SK-N-SH treated with all-trans-retinoic acid at 6 μM for 48 hours (cell line): ENCODE measurements around the gene ST6GALNAC4.

Source experiments
- ATAC-seq: fragments of 200-7000 bp; cut with Tn5 transposase; 3 replicates; pipeline ENCODE4 v1.9.1; 2020; ENCODE audit warnings: mild to moderate bottlenecking, moderate library complexity
- ARNTL ChIP-seq: fragments of 450-650 bp; formaldehyde crosslinking; IDR thresholded peaks from 2 replicates; pipeline ENCODE4 v1.5.0; 2020; ENCODE audit warnings: low read depth, mild to moderate bottlenecking, moderate library complexity, borderline replicate concordance
- BACH2 ChIP-seq: fragments of 250-450 bp; sonication (Bioruptor Pico); IDR thresholded peaks from 2 replicates; pipeline ENCODE4 v1.9.0; 2021; ENCODE audit warnings: mild to moderate bottlenecking, borderline replicate concordance
- CREB5 ChIP-seq: fragments of 250-450 bp; sonication (Bioruptor Pico); IDR thresholded peaks from 2 replicates; pipeline ENCODE4 v1.5.1; 2020; ENCODE audit warnings: low read depth, mild to moderate bottlenecking, moderate library complexity
- CSDC2 ChIP-seq: fragments of 250-450 bp; sonication (Bioruptor Pico); IDR thresholded peaks from 2 replicates; pipeline ENCODE4 v1.5.0; 2020; ENCODE audit warnings: mild to moderate bottlenecking, moderate library complexity
- CSRNP3 ChIP-seq: fragments of 250-450 bp; sonication (Bioruptor Pico); IDR thresholded peaks from 2 replicates; pipeline ENCODE4 v1.5.1; 2021; ENCODE audit warnings: mild to moderate bottlenecking, moderate library complexity
- ISL1 ChIP-seq: fragments of 250-450 bp; sonication (Bioruptor Pico); IDR thresholded peaks from 2 replicates; pipeline ENCODE4 v2.1.2; 2022; ENCODE audit warnings: mild to moderate bottlenecking, moderate library complexity
- OSR1 ChIP-seq: fragments of 250-450 bp; sonication (Bioruptor Pico); IDR thresholded peaks from 2 replicates; pipeline ENCODE4 v1.8.0; 2022; ENCODE audit warnings: moderate library complexity, mild to moderate bottlenecking, inconsistent platforms
- PATZ1 ChIP-seq: fragments of 250-450 bp; sonication (Bioruptor Pico); IDR thresholded peaks from 2 replicates; pipeline ENCODE4 v1.8.0; 2020; ENCODE audit warnings: mild to moderate bottlenecking, moderate library complexity, borderline replicate concordance
- PPARA ChIP-seq: fragments of 250-450 bp; sonication (Bioruptor Pico); IDR thresholded peaks from 2 replicates; pipeline ENCODE4 v1.5.0; 2020; ENCODE audit warnings: mild to moderate bottlenecking, borderline replicate concordance
- RARB ChIP-seq: fragments of 250-450 bp; sonication (Bioruptor Pico); IDR thresholded peaks from 2 replicates; pipeline ENCODE4 v1.8.0; 2021; ENCODE audit warnings: mild to moderate bottlenecking, moderate library complexity
- SNAI2 ChIP-seq: fragments of 250-450 bp; sonication (Bioruptor Pico); IDR thresholded peaks from 2 replicates; pipeline ENCODE4 v1.5.0; 2020; ENCODE audit warnings: mild to moderate bottlenecking, moderate library complexity
- TCF4 ChIP-seq: fragments of 250-450 bp; sonication (Bioruptor Pico); IDR thresholded peaks from 2 replicates; pipeline ENCODE4 v1.8.0; 2021; ENCODE audit warnings: mild to moderate bottlenecking, moderate library complexity, borderline replicate concordance
- TSHZ2 ChIP-seq: fragments of 250-450 bp; sonication (Bioruptor Pico); IDR thresholded peaks from 2 replicates; pipeline ENCODE4 v1.5.0; 2020; ENCODE audit warnings: mild to moderate bottlenecking, moderate library complexity
- ZC3H10 ChIP-seq: fragments of 250-450 bp; sonication (Bioruptor Pico); IDR thresholded peaks from 2 replicates; pipeline ENCODE4 v1.5.1; 2021; ENCODE audit warnings: mild to moderate bottlenecking, moderate library complexity
- ZFP3 ChIP-seq: fragments of 250-450 bp; sonication (Bioruptor Pico); IDR thresholded peaks from 2 replicates; pipeline ENCODE4 v1.5.0; 2020; ENCODE audit warnings: mild to moderate bottlenecking, moderate library complexity
- ZFP30 ChIP-seq: fragments of 450-650 bp; formaldehyde crosslinking; IDR thresholded peaks from 2 replicates; pipeline ENCODE4 v1.5.0; 2022; ENCODE audit warnings: mild to moderate bottlenecking, moderate library complexity
- ZNF565 ChIP-seq: fragments of 450-650 bp; formaldehyde crosslinking; conservative IDR thresholded peaks from 2 replicates; pipeline ENCODE4 v1.5.0; 2020; ENCODE audit warnings: low read depth, mild to moderate bottlenecking, moderate library complexity
- ZNF70 ChIP-seq: fragments of 450-650 bp; formaldehyde crosslinking; IDR thresholded peaks from 2 replicates; pipeline ENCODE4 v1.5.0; 2020; ENCODE audit warnings: mild to moderate bottlenecking, moderate library complexity

The ST6GALNAC4 gene

GRCh38 chr9:127920794-127921193 is 4.0 kb upstream of the ST6GALNAC4 start:
- ATAC-seq, result no peak
- TF ChIP-seq TCF4 (CRISPR knock-in tag), result no peak
- no peak for TF ChIP-seq RARB
- TF ChIP-seq ZFP3 (CRISPR knock-in tag), result no peak
- TF ChIP-seq ZNF70 (CRISPR knock-in tag), result no peak

- TF ChIP-seq ISL1 (CRISPR knock-in tag), result no peak
- peak; percentile 85 for TF ChIP-seq ZFP3 (CRISPR knock-in tag)
- TF ChIP-seq, all 23 proteins: peak for 1
- ATAC-seq, result peak; percentile 70
Observed at GRCh38 chr9:127919253-127919815, 2.5 kb upstream of the ST6GALNAC4 start.

- ATAC-seq, result peak; percentile 9
Observed at GRCh38 chr9:127918183-127919107, 1.6 kb upstream of the ST6GALNAC4 start.

GRCh38 chr9:127917603-127918002 is 762 bp upstream of the ST6GALNAC4 start:
- ATAC-seq, result no peak
- no peak for TF ChIP-seq ZFP3 (CRISPR knock-in tag)
- TF ChIP-seq SNAI2, result no peak
- TF ChIP-seq, all 23 proteins: peak for 0

More at GRCh38 chr9:127918183-127919107, 1.6 kb upstream of the ST6GALNAC4 start:
- no peak for TF ChIP-seq SNAI2

- peak; percentile 1; the same call in 2 of the 3 replicates for ATAC-seq
Observed at GRCh38 chr9:127915801-127916719, 781 bp downstream of the ST6GALNAC4 start.

More at GRCh38 chr9:127915801-127916719, 781 bp downstream of the ST6GALNAC4 start:
- TF ChIP-seq BACH2 (CRISPR knock-in tag) (no peak), ZFP30 (CRISPR knock-in tag) (no peak), PPARA (CRISPR knock-in tag) (no peak), ARNTL (CRISPR knock-in tag) (no peak), ISL1 (CRISPR knock-in tag) (no peak), RARB (no peak), TSHZ2 (no peak), OSR1 (no peak), CSRNP3 (no peak), ZC3H10 (CRISPR knock-in tag) (no peak), CREB5 (CRISPR knock-in tag) (no peak), CSDC2 (CRISPR knock-in tag) (no peak), ZFP3 (CRISPR knock-in tag) (no peak), ZNF565 (CRISPR knock-in tag) (no peak), PATZ1 (no peak)
